Measurements from ENCODE around the gene ANO9.

GRCh38 chr11:429391-429790 is 12.4 kb downstream of the ANO9 start:
- TF ChIP-seq CTCF (IDR thresholded peaks at IDR 0.05) (no peak), POLR2A (IDR thresholded peaks at IDR 0.05) (no peak)

Measured in heart left ventricle (tissue), 13 donors.